Measurements from ENCODE around the gene FCMR.

DNA sequence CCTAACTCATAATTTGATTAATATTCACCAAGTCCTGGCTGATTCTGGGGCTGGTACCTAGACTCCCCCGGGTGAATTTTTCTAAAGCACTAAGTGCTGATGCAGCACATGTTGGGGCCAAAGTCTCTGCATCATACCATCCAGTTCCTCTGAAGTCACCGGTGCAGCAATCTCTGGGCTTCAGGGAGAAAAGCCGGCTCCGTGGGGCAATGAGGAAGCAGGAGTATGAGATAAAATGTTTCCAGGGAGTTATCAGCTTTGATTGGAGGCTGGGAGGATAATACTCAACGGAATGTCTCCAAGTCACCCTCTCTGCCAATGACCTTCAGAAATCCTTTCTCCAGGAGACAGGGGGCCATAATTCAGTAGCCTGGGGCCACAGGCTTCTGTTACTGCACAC is 47.3 kb upstream of the FCMR start:
- TF ChIP-seq CTCF (IDR thresholded peaks at IDR 0.05) (no peak), POLR2A (IDR thresholded peaks at IDR 0.05) (no peak), EP300 (IDR thresholded peaks at IDR 0.05) (no peak)

Data from tibial nerve (tissue), 4 donors.